Measurements from ENCODE around the gene NDUFB3. TPM values are rescaled to one million over a fixed set of nuclear protein-coding genes. Genes with fewer than 3 reads are reported as not detected.

NDUFB3 gene
- polyA plus RNA-seq, 1 donor from 2014 or later = 188 TPM

DNA sequence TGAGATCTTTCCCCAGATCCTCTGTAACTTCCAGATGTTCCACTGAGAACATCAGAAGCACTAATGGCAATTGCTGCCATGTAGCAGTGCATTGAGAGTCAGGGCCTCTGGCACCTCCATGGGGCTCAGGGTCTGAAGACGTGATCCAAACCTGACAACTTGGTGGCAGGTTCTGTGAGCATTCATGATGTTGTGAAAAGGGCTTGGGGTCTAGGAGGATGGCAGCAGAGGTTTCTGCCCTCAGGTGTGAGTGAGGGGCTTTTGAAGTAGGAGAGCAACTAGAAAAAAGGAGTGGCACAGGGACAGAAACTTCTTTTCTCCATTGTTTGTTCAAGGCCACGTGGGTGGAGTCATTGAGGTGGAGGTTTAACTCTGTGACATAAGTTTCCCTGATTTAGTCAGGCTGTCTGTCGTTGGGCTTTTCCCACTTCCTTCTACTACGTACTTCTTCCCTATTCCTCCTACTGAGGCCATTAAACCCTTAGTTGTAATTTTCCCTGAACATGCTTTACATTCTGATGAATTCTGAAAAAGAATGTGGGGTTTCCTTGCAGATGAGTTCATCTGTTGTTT lies 57.2 kb downstream of the NDUFB3 start:
- Mint-ChIP-seq H3K4me3 (peak overlapping the region; percentile 57 to 88 (median 71)), H3K27ac (peak overlapping the region; percentile 67 to 94 (median 93)), H3K36me3 (peaks cover 18% of the 10 kb centered on the region), H3K9me3 (no peaks in the 10 kb centered on the region), H3K27me3 (peaks cover 2% of the 10 kb centered on the region), H3K4me1 (peaks cover 64 to 77% (median 77%) of the 10 kb centered on the region in 3 donors)

DNA sequence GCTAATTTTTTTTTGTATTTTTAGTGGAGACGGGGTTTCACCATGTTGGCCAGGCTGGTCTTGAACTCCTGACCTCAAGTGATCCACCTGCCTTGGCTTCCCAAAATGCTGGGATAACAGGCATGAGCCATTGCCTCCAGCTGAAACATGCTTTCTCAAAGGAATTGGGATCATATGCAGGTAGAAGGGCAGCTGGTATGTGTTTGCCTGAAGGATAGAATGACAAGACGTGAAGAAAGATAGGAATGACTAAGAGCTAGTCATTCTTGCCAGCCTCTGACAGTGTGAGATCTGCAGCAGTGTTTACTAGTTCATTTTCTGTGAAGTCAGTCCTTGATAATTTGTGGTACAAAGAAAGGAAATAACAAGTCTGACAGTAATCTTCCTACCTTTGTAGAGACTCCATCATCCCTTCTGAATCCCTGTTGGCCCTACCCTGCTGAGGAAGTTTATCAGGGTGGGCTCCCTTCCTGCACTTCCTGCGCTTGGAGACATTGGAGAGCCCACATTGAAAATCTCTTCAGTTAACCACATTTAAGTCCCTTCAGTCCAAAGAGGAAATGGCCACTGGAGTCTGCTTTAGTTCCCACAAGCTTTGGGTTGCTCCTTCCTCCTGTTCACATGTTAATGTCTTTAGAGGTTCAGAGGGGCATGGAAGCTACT lies 58.9 kb downstream of the NDUFB3 start:
- peak overlapping the region; percentile 56 to 90 (median 85) for H3K27ac Mint-ChIP-seq
- peaks cover 24% of the 10 kb centered on the region for H3K36me3 Mint-ChIP-seq
- no peaks in the 10 kb centered on the region for H3K9me3 Mint-ChIP-seq
- H3K4me1 Mint-ChIP-seq = peaks cover 49 to 67% (median 66%) of the 10 kb centered on the region in 3 donors
- peak overlapping the region; percentile 43 to 89 (median 70) for H3K4me3 Mint-ChIP-seq
- H3K27me3 Mint-ChIP-seq = no peaks in the 10 kb centered on the region

DNA sequence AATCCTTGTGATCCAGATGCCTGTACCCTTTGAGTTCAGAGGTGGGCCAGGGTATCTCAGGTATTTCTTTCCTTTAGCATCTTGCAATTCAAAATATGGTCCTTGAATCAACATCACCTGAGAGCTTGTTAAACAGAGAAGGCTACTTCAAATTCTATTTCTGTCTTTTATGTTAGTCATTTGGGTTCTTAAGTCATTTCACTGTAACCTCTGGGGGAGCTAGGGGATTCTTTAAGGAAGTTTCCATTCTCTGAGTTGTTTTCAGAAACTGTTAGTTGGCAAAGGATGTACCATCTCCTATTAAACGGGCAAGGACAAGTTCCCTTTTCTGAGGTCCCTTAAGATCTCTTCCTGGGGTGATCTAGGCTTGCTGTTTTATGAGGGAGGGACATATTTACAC lies 60.7 kb downstream of the NDUFB3 start:
- Mint-ChIP-seq H3K4me1 (peaks cover 45 to 54% (median 51%) of the 10 kb centered on the region in 3 donors), H3K27ac (peak overlapping the region; percentile 56 to 90 (median 89)), H3K27me3 (no peaks in the 10 kb centered on the region), H3K9me3 (no peaks in the 10 kb centered on the region), H3K36me3 (peaks cover 27% of the 10 kb centered on the region), H3K4me3 (peak overlapping the region; percentile 3 to 83 (median 40))

Other genes starting within 250 kb of the NDUFB3 start
- gene CLK1, start 207.3 kb upstream of the NDUFB3 start, polyA plus RNA-seq = 83.8 TPM
- gene PPIL3, start 182.9 kb upstream of the NDUFB3 start, polyA plus RNA-seq = 33.1 TPM
- gene NIF3L1, start 182.6 kb upstream of the NDUFB3 start, polyA plus RNA-seq = 16.4 TPM
- 7.1 TPM for gene ORC2, start 108.3 kb upstream of the NDUFB3 start, polyA plus RNA-seq
- gene HYCC2, start 330 bp upstream of the NDUFB3 start, polyA plus RNA-seq = 15.1 TPM
- gene CFLAR, start 44.2 kb downstream of the NDUFB3 start, polyA plus RNA-seq = 104 TPM
- 14.9 TPM for gene CASP10, start 111.1 kb downstream of the NDUFB3 start, polyA plus RNA-seq
- gene CASP8, start 188.5 kb downstream of the NDUFB3 start, polyA plus RNA-seq = 56.1 TPM